Measurements from ENCODE around the gene ANKK1.

Gene ANKK1

DNA sequence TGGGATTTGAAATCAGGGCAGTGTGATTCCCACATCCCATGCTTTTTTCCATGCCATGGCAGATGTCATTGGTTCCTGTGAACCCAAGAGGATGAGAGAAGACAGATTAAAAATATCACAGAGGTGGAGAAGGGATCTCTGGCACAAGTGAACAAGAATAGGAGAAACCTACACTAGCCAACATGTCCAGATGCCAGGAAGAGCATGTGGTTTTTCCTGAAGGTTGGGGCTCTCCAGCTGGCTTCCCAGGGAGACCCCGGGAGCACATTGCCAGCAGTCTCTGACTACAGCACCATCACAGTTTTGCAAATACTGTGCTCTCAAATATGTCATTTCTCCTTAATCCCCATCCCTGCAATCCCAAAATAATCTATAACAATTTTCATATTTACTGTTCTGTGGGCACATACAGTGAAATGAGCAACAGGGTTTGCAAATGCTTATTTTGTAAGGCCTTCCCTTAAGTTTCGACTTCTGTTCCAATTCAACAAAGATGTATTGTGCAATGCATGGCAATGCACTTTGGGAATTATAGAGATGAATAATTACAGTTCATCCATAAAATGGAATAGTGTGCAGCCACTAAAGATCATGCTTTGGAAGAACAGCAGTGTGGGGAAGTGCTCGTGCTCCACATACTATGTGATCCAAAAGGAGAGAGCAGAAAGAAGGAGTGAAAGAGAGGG lies 4.8 kb downstream of the ANKK1 start:
- TF ChIP-seq, protein P1, sequence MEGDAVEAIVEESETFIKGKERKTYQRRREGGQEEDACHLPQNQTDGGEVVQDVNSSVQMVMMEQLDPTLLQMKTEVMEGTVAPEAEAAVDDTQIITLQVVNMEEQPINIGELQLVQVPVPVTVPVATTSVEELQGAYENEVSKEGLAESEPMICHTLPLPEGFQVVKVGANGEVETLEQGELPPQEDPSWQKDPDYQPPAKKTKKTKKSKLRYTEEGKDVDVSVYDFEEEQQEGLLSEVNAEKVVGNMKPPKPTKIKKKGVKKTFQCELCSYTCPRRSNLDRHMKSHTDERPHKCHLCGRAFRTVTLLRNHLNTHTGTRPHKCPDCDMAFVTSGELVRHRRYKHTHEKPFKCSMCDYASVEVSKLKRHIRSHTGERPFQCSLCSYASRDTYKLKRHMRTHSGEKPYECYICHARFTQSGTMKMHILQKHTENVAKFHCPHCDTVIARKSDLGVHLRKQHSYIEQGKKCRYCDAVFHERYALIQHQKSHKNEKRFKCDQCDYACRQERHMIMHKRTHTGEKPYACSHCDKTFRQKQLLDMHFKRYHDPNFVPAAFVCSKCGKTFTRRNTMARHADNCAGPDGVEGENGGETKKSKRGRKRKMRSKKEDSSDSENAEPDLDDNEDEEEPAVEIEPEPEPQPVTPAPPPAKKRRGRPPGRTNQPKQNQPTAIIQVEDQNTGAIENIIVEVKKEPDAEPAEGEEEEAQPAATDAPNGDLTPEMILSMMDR (conservative IDR thresholded peaks at IDR 0.05): no peak
- H3K27ac ChIP-seq: no peak overlapping the region

DNA sequence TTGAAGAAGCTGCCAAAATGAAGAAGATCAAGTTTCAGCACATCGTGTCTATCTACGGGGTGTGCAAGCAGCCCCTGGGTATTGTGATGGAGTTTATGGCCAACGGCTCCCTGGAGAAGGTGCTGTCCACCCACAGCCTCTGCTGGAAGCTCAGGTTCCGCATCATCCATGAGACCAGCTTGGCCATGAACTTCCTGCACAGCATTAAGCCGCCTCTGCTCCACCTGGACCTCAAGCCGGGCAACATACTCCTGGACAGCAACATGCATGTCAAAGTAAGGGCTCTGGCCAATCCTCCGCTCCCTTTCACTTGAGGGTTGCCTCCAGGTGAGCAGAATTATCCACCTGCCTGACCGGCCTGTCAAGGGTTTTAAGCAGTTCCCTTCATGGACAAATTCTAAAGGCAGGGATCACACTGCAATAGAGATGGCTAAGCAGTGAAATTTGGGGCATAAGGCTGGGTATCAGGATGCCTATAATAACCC lies 6.0 kb downstream of the ANKK1 start:
- TF ChIP-seq, protein P1 (conservative IDR thresholded peaks at IDR 0.05): no peak

DNA sequence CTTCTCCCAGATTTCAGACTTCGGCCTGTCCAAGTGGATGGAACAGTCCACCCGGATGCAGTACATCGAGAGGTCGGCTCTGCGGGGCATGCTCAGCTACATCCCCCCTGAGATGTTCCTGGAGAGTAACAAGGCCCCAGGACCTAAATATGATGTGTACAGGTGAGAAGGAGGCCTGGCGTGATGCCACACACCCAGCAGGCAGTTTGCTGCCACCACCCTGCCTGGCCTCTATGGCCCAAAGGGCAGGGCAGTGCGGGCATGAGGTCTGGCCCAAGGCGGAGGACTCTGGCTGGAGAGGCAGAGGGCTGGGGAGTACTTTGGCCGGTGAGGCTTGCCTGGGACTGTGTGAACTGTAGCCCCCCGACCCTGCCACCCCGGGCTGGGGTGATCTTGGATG lies 7.3 kb downstream of the ANKK1 start:
- TF ChIP-seq, protein P1 (conservative IDR thresholded peaks at IDR 0.05): no peak
- H3K27ac ChIP-seq: no peak overlapping the region

More for the DNA sequence above, 6.0 kb downstream of the ANKK1 start:
- H3K27ac ChIP-seq: no peak overlapping the region

DNA sequence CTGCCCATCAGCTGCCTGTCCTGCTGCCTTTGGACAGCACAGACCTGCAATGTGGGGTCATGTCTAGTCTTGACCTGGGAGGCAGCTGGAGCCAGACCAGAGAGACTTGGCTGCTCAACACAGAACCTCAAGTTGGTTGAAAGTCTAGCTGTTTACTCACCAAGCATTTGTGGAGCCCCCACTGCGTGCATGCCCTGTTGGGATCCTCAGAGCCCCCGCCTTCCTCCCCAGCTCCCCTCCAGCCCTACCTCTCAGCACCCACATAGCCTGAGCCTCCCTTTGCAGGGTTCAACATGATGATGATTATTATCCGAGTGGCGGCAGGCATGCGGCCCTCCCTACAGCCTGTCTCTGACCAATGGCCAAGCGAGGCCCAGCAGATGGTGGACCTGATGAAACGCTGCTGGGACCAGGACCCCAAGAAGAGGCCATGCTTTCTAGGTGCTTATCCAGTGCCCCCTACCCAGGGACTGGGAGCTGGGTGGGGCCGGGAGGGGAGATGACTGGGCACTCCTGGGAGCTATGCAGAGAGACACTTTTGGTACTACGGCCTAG lies 8.3 kb downstream of the ANKK1 start:
- no peak overlapping the region for H3K27ac ChIP-seq
- TF ChIP-seq, protein P1 (conservative IDR thresholded peaks at IDR 0.05): no peak

DNA sequence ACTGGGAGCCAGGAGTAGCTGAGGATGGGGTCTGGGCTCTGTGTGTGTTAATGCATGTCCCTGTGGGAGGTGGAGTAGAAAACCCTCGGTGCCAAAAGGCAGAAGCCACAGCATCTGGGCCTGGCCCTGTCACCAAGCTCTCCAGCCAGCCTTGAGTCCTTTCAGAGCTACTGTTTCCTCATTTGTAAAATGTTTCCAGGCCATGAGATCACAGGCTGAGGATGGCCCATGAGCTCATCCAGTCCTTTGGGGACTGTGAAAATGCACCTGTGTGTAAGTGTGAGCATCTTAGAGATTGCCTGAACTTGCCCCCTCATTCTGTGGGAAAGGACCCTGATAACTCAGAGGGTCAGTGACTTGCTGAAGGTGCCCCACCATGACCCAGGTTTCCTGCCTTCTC lies 9.1 kb downstream of the ANKK1 start:
- TF ChIP-seq, protein P1 (conservative IDR thresholded peaks at IDR 0.05): no peak
- H3K27ac ChIP-seq: no peak overlapping the region

DNA sequence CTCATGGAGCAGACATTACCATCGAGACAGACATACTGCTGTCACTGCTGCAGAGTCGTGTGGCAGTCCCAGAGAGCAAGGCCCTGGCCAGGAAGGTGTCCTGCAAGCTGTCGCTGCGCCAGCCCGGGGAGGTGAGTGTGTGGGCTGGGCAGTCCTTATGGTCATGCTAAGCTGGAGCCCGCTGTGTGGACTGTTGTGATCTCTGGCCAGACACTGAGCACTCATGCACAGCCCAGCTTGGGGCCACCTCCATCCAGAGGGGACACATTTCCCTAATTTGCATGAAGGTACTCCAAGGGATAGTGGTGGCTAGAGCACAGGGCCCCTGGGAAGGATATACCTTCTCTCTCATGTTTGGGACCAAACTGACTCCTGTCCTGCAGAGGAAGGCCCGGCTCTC lies 9.6 kb downstream of the ANKK1 start:
- no peak overlapping the region for H3K27ac ChIP-seq
- TF ChIP-seq, protein P1 (conservative IDR thresholded peaks at IDR 0.05): no peak

DNA sequence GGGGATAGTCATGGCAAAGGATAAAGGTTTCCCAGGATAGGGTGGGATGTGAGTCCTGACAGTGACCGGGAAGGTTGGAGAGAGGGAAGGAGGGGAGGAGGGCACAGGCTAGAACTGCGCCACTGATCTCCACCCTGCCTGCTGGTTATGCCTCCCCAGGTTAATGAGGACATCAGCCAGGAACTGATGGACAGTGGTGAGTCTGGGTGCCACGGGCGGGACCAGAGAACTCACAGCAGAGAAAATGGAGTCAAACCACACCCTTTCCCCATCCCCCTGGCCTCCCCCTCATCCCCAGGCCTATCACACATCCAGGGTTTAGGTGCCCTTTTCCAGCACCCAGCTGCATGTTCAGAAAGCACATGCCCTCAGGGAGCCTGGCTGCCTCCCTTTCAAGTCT lies 10.2 kb downstream of the ANKK1 start:
- TF ChIP-seq, protein P1 (conservative IDR thresholded peaks at IDR 0.05): no peak
- H3K27ac ChIP-seq: no peak overlapping the region

Data from VCaP (cell line).